ENCODE results near the gene MTIF3. TPM values are rescaled to one million over a fixed set of nuclear protein-coding genes. Genes with fewer than 3 reads are reported as not detected.

Gene MTIF3
- total and polyA plus RNA-seq, 4 donors: 26.9 to 64.7 (median 46.6) TPM

DNA sequence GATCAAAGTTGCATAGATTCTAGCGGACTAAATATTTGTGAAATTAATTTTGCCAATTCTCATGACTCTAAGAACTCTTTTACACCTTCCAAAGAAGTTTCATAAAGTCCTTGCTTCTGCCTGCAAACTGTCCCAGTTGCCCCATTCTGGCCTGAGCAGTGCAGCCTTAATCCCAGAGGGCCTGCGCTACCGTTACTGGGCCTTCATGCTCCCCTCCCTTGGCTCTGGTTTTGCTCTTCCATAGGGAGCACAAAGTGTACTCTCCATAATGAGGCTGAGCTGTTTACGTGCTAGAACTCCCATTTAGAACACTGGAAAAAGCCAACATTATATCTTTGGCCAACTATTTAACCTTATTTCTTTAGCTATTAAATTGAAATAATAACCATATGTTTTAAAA lies 2.1 kb downstream of the MTIF3 start:
- peaks cover 0 to 16% (median 11%) of the 10 kb centered on the region in 5 donors for H3K4me1 ChIP-seq (ENCODE audit: control insufficient read depth in 5 of 5, insufficient read depth in 5 of 5, low read length in 5 of 5)
- peak overlapping the region in 1 of 2 donors; percentile 100 for H3K27ac ChIP-seq (ENCODE audit: low read depth in 1 of 2, low read length in 1 of 2)
- H3K9ac ChIP-seq (ENCODE audit: insufficient read depth in 1 of 2, low read length in 2 of 2): peak overlapping the region in 1 of 2 donors; percentile 9
- TF ChIP-seq, protein P1, sequence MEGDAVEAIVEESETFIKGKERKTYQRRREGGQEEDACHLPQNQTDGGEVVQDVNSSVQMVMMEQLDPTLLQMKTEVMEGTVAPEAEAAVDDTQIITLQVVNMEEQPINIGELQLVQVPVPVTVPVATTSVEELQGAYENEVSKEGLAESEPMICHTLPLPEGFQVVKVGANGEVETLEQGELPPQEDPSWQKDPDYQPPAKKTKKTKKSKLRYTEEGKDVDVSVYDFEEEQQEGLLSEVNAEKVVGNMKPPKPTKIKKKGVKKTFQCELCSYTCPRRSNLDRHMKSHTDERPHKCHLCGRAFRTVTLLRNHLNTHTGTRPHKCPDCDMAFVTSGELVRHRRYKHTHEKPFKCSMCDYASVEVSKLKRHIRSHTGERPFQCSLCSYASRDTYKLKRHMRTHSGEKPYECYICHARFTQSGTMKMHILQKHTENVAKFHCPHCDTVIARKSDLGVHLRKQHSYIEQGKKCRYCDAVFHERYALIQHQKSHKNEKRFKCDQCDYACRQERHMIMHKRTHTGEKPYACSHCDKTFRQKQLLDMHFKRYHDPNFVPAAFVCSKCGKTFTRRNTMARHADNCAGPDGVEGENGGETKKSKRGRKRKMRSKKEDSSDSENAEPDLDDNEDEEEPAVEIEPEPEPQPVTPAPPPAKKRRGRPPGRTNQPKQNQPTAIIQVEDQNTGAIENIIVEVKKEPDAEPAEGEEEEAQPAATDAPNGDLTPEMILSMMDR (IDR thresholded peaks at IDR 0.05; ENCODE audit: control extremely low read depth, extremely low read depth): no peak
- ATAC-seq (ENCODE audit: insufficient read depth, low FRiP score) (no peak), DNase-seq (no peak)
- no peaks in the 10 kb centered on the region for H3K36me3 ChIP-seq (ENCODE audit: control insufficient read depth in 4 of 4, insufficient read depth in 4 of 4, low read length in 4 of 4)
- 92 to 93% methylated on average over 4 of the region's 4 CpGs for WGBS, 2 donors
- H3K9me3 ChIP-seq (ENCODE audit: control insufficient read depth in 4 of 4, insufficient read depth in 3 of 4, low read length in 3 of 4): no peaks in the 10 kb centered on the region
- no peaks in the 10 kb centered on the region for H3K27me3 ChIP-seq (ENCODE audit: control insufficient read depth in 3 of 3, insufficient read depth in 3 of 3, low read length in 2 of 3)
- no peak overlapping the region for H3K4me3 ChIP-seq

DNA sequence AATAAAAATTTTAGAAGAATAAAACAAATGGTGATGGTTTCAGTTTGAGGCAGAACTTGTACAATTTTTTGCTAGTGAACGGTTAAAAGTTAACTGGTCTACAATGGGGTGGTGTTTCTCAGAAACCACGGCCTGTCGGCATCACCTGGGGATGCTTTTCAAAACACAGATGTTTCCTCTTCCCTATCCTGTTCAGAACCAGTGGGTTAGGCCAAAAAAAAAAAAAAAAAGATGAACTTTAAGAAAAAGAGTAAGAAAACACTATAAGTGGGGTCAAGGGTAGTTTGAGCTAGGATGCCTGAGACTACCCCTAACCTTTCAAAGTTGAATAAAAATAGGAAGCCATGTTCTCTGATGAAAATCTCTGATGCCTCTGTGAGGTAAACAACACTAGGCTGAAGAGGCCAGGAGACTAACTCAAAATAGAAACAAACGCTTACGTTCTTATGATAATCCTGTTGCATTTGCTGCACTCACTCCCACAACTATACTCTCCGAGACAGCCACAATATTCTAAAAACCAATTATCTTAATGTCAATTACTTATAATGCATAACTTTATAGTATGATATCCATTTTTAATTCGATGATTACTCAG lies 3.3 kb downstream of the MTIF3 start:
- Histone ChIP-seq H3K27me3 (ENCODE audit: control insufficient read depth in 3 of 3, insufficient read depth in 3 of 3, low read length in 2 of 3) (no peaks in the 10 kb centered on the region), H3K9me3 (ENCODE audit: control insufficient read depth in 4 of 4, insufficient read depth in 3 of 4, low read length in 3 of 4) (no peaks in the 10 kb centered on the region), H3K36me3 (ENCODE audit: control insufficient read depth in 4 of 4, insufficient read depth in 4 of 4, low read length in 4 of 4) (peaks cover 0 to 2% (median under 1%) of the 10 kb centered on the region in 4 donors), H3K4me1 (ENCODE audit: control insufficient read depth in 5 of 5, insufficient read depth in 5 of 5, low read length in 5 of 5) (peaks cover 0 to 19% (median 11%) of the 10 kb centered on the region in 5 donors), H3K4me3 (no peak overlapping the region), H3K27ac (ENCODE audit: low read depth in 1 of 2, low read length in 1 of 2) (peak overlapping the region in 1 of 2 donors; percentile 57), H3K9ac (ENCODE audit: insufficient read depth in 1 of 2, low read length in 2 of 2) (no peak overlapping the region)
- ATAC-seq (ENCODE audit: insufficient read depth, low FRiP score) (no peak), DNase-seq (peak in 1 of 3 donors; percentile 30)
- TF ChIP-seq, protein P1 (IDR thresholded peaks at IDR 0.05; ENCODE audit: control extremely low read depth, extremely low read depth): no peak
- 30 to 52% methylated on average over 7 of the region's 7 CpGs for WGBS, 2 donors

DNA sequence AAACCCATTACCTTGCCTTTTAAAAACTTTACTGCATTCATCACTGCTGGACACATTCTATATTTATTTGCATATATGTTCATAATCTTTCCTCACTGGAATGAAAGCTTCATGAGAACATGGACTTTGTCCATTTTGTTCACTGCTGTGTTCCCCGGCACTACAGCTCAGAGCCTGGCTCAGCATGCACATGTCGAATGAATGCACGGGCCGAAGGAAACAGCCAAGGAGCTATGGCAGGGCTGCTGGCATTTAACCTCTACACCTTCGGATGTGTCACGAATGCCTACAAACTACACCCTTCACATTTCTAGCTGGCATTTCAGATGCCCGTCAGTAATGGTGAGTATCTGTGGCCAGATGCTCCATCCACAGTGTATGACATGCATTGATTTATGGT lies 7.6 kb downstream of the MTIF3 start:
- Histone ChIP-seq H3K36me3 (ENCODE audit: control insufficient read depth in 4 of 4, insufficient read depth in 4 of 4, low read length in 4 of 4) (peaks cover 0 to 12% (median 8%) of the 10 kb centered on the region in 4 donors), H3K9me3 (ENCODE audit: control insufficient read depth in 4 of 4, insufficient read depth in 3 of 4, low read length in 3 of 4) (no peaks in the 10 kb centered on the region), H3K27ac (ENCODE audit: low read depth in 1 of 2, low read length in 1 of 2) (no peak overlapping the region), H3K9ac (ENCODE audit: insufficient read depth in 1 of 2, low read length in 2 of 2) (no peak overlapping the region), H3K4me3 (no peak overlapping the region), H3K4me1 (ENCODE audit: control insufficient read depth in 5 of 5, insufficient read depth in 5 of 5, low read length in 5 of 5) (peaks cover 0 to 7% (median 0%) of the 10 kb centered on the region in 5 donors), H3K27me3 (ENCODE audit: control insufficient read depth in 3 of 3, insufficient read depth in 3 of 3, low read length in 2 of 3) (no peaks in the 10 kb centered on the region)
- 96% methylated on average over 7 of the region's 7 CpGs for WGBS, 2 donors
- TF ChIP-seq, protein P1 (IDR thresholded peaks at IDR 0.05; ENCODE audit: control extremely low read depth, extremely low read depth): no peak
- DNase-seq: no peak
- ATAC-seq (ENCODE audit: insufficient read depth, low FRiP score): no peak
